Parathyroid adenoma (tissue), 2 donors: ENCODE measurements around the gene UBQLN4.

Source experiments
- H2AFZ ChIP-seq: fragments of 300-600 bp; sonication (generic); one replicate; pipeline ENCODE4 v1.7.0; 2017; ENCODE audit warnings: antibody characterized with exemption, mild to moderate bottlenecking
- H3K27ac ChIP-seq: fragments of 300-600 bp; sonication (generic); one replicate; pipeline ENCODE4 v1.7.0; 2017
- H3K27me3 ChIP-seq: fragments of 300-600 bp; sonication (generic); one replicate; pipeline ENCODE4 v1.7.0; 2017; ENCODE audit warnings: low read length; ENCODE audit not compliant: control insufficient read depth, insufficient read depth
- H3K36me3 ChIP-seq: fragments of 300-600 bp; sonication (generic); one replicate; pipeline ENCODE4 v1.7.0; 2017; ENCODE audit warnings: low read length; ENCODE audit not compliant: control insufficient read depth, insufficient read depth
- H3K4me1 ChIP-seq: fragments of 300-600 bp; sonication (generic); one replicate; pipeline ENCODE4 v1.7.0; 2017; ENCODE audit warnings: control low read depth
- H3K4me2 ChIP-seq: fragments of 300-600 bp; sonication (generic); one replicate; pipeline ENCODE4 v1.7.0; 2017; ENCODE audit warnings: low read length
- H3K4me3 ChIP-seq: fragments of 300-600 bp; sonication (generic); one replicate; pipeline ENCODE4 v1.7.0; 2017; ENCODE audit warnings: low read depth, low read length
- H3K79me2 ChIP-seq: fragments of 300-600 bp; sonication (generic); one replicate; pipeline ENCODE4 v1.7.0; 2017; ENCODE audit warnings: control low read depth
- H3K9ac ChIP-seq: fragments of 300-600 bp; sonication (generic); one replicate; pipeline ENCODE4 v1.7.0; 2017; ENCODE audit warnings: mild to moderate bottlenecking
- H3K9me3 ChIP-seq: fragments of 300-600 bp; sonication (generic); one replicate; pipeline ENCODE4 v1.7.0; 2017; ENCODE audit warnings: low read length; ENCODE audit not compliant: control insufficient read depth
- TF ChIP-seq, protein P1 (sequence below): fragments of 300-600 bp; sonication (generic); IDR thresholded peaks from one replicate; pipeline ENCODE4 v1.7.0; 2017; ENCODE audit warnings: antibody characterized with exemption, mild to moderate bottlenecking
- donor health status: primary hyperparathyroidism.

Gene UBQLN4

DNA sequence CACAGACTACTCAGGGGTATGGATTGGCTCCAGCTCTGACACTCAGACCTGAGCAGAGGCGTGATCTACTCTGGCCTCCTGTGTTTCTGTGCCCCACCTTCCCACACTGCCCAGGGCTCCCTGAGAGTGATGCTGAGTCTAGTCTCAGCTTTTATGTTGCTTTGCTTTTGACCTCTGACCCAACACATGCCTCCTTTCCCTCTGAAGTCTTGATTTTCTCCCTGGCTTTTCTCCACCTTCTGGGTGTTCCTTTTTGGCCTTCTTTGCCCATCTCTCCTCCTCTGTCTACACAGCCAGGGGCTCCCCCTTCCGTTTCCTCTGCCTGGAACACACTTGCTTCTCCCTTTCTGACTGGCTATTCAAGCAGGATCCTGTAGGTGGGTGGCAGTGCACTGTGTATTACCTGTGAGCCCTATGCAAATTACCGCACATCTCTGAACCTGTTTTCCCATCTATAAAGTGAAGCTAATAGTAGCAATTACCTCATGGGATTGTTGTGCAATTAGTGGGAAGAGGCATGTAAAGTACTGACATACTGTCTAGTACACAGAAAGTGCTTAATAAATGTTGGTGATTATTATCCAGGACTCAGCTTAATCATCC lies 42.4 kb upstream of the UBQLN4 start:
- H2AFZ ChIP-seq: no peak overlapping the region
- no peaks in the 10 kb centered on the region for H3K9me3 ChIP-seq
- no peak overlapping the region for H3K4me2 ChIP-seq
- H3K79me2 ChIP-seq: no peaks in the 10 kb centered on the region
- H3K27me3 ChIP-seq: no peaks in the 10 kb centered on the region
- no peak overlapping the region for H3K4me3 ChIP-seq
- H3K36me3 ChIP-seq: no peaks in the 10 kb centered on the region
- no peak overlapping the region for H3K9ac ChIP-seq
- H3K27ac ChIP-seq: no peak overlapping the region
- H3K4me1 ChIP-seq: no peaks in the 10 kb centered on the region
- TF ChIP-seq, protein P1, sequence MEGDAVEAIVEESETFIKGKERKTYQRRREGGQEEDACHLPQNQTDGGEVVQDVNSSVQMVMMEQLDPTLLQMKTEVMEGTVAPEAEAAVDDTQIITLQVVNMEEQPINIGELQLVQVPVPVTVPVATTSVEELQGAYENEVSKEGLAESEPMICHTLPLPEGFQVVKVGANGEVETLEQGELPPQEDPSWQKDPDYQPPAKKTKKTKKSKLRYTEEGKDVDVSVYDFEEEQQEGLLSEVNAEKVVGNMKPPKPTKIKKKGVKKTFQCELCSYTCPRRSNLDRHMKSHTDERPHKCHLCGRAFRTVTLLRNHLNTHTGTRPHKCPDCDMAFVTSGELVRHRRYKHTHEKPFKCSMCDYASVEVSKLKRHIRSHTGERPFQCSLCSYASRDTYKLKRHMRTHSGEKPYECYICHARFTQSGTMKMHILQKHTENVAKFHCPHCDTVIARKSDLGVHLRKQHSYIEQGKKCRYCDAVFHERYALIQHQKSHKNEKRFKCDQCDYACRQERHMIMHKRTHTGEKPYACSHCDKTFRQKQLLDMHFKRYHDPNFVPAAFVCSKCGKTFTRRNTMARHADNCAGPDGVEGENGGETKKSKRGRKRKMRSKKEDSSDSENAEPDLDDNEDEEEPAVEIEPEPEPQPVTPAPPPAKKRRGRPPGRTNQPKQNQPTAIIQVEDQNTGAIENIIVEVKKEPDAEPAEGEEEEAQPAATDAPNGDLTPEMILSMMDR: no peak

DNA sequence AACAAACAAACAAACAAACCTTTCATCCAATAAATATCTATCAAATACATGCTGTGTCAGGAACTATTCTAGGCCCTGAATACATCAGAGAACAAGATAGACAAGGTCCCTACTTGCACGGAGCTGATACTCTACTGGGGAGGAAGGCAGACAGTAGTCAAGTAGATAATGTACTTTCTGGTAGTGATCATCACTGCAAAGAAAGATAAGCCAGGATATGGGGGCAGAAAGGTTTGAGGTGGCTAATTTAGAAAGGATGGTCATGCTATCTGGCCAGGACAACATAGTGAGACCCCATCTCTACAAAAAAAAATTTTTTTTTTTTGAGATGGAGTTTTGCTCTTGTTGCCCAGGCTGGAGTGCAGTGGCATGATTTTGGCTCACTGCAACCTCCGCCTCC lies 38.0 kb upstream of the UBQLN4 start:
- H3K79me2 ChIP-seq: no peaks in the 10 kb centered on the region
- no peak overlapping the region for H3K4me3 ChIP-seq
- no peak overlapping the region for H2AFZ ChIP-seq
- TF ChIP-seq, protein P1: no peak
- H3K4me2 ChIP-seq: no peak overlapping the region
- H3K4me1 ChIP-seq: no peaks in the 10 kb centered on the region
- H3K27me3 ChIP-seq: no peaks in the 10 kb centered on the region
- no peak overlapping the region for H3K9ac ChIP-seq
- no peak overlapping the region for H3K27ac ChIP-seq
- H3K36me3 ChIP-seq: no peaks in the 10 kb centered on the region
- no peaks in the 10 kb centered on the region for H3K9me3 ChIP-seq

DNA sequence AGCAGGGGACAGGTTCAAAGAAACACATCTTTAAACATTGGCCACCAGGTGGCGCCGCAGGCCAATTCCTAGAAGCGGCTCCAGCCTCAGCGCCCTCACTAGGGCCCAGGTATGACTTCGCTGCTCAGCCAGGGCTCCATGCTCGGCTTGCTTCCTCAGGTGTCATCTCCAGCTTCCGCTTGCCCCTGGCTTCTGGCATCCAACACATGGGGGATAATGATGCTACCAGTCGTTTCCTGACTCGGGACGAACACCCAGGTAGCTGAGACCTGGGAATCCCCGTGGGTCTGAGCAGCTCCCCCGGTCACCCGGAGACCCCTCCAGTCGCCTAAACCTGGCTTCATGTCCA lies 37.2 kb upstream of the UBQLN4 start:
- H3K9me3 ChIP-seq: no peaks in the 10 kb centered on the region
- TF ChIP-seq, protein P1: peak; percentile 70
- no peaks in the 10 kb centered on the region for H3K79me2 ChIP-seq
- no peaks in the 10 kb centered on the region for H3K4me1 ChIP-seq
- peak overlapping the region; percentile 38 for H2AFZ ChIP-seq
- no peaks in the 10 kb centered on the region for H3K27me3 ChIP-seq
- H3K27ac ChIP-seq: no peak overlapping the region
- no peaks in the 10 kb centered on the region for H3K36me3 ChIP-seq
- no peak overlapping the region for H3K4me2 ChIP-seq
- H3K9ac ChIP-seq: no peak overlapping the region
- H3K4me3 ChIP-seq: no peak overlapping the region

DNA sequence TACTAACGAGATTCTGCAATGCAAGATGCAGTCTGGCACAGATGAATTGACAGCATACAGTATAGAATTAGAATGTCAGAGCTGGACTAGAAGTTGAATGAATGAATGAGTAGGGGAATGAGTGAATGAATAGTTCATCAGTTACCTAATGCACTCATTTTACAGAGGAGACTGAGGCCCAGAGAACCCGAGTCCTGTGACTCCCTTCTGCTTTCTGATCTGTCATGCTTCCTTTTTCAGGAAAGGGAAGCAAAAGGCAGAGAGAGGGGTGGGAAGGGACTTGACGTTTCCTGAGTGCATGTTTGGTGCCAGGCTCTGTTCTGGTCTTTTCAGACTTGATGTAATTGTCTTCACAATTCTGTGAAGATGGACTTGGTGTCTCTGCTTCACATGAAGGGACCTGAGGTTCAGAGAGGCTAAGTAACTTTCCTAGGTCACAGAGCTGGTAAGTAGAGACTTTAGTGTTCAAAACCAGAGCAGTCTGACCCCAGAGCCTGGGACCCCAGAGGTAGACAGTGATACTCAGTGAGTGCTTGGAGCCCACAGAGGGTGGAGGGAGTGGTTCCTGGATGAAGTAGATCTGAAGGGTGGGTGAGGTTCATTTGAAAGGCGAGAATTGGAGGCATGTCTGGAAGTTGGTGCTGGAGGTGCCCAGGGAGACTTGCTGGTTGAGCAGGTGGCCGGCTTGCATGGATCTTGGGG lies 36.7 kb upstream of the UBQLN4 start:
- no peak overlapping the region for H3K4me3 ChIP-seq
- H2AFZ ChIP-seq: no peak overlapping the region
- H3K9me3 ChIP-seq: no peaks in the 10 kb centered on the region
- TF ChIP-seq, protein P1: no peak
- no peaks in the 10 kb centered on the region for H3K27me3 ChIP-seq
- no peak overlapping the region for H3K27ac ChIP-seq
- no peaks in the 10 kb centered on the region for H3K36me3 ChIP-seq
- no peak overlapping the region for H3K4me2 ChIP-seq
- H3K79me2 ChIP-seq: no peaks in the 10 kb centered on the region
- H3K4me1 ChIP-seq: no peaks in the 10 kb centered on the region
- no peak overlapping the region for H3K9ac ChIP-seq

DNA sequence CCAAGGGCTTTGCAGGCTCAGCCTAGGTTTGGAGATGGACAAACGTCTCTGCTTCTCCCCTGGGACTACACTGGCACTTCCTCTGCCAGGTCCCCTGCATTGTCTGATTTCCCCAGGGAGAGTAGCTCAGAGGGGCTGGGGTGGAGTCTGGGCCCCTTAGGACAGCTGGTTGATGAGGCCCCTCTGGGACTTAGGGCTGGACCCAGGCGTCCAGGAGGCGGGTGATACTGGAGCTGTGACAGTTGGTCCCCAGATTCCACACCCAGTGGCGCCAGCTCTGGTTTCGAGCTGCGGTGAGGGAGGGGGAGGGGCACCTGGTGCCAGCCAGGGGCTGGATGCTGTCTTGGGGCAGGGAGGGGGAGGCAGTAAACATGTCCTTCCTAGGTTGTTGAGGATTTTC lies 36.1 kb upstream of the UBQLN4 start:
- Histone ChIP-seq H3K27me3 (no peaks in the 10 kb centered on the region), H3K9ac (no peak overlapping the region), H3K4me1 (no peaks in the 10 kb centered on the region), H3K27ac (no peak overlapping the region), H3K4me3 (no peak overlapping the region), H2AFZ (no peak overlapping the region), H3K9me3 (no peaks in the 10 kb centered on the region), H3K36me3 (no peaks in the 10 kb centered on the region), H3K79me2 (no peaks in the 10 kb centered on the region), H3K4me2 (no peak overlapping the region)
- TF ChIP-seq, protein P1: no peak
